Activated CD8-positive, alpha-beta memory T cell treated with anti-CD3 and anti-CD28 coated beads, Interleukin-2, amount 50 U/mL, for 24 hours (primary cell): ENCODE results near the gene AUTS2.
"Not testable (repeated sequence)": the region's sequence is repeated elsewhere in the genome, so short reads cannot be mapped to it uniquely, and the experiment has no call there.

Experiments used
- DNase-seq: peaks from one replicate; pipeline ENCODE4 v3.0.0-alpha.2; 2020; ENCODE audit errors: extremely low read depth

AUTS2 gene

DNA sequence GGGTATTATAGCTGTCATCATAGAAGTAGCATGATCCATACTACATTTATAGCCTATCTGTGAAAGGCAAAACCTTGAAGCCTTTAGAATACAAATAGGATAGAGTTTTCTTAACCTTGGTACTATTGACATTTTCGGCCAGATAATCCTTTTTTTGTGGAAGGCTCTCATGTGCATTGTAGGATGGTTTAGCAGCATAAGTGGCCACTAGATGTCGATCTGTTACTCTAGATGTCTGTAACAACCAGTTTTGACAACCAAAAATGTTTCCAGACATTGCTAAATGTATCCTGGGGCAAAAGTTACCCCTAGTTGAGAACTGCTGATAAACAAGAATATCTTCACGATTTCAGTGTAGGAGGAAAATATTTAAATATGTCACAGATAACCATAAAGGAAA lies 1214.2 kb downstream of the AUTS2 start:
- no peak for DNase-seq

DNA sequence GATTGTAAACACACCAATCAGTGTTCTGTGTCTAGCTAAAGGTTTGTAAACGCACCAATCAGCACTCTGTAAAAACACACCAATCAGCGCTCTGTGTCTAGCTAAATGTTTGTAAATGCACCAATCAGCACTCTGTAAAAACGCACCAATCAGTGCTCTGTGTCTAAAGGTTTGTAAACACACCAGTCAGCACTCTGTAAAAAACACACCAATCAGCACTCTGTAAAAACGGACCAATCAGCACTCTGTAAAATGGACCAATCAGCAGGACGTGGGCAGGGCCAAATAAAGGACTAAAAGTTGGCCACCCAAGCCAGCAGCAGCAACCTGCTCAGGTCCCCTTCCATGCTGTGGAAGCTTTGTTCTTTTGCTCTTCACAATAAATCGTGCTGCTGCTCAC lies 1224.2 kb downstream of the AUTS2 start:
- DNase-seq: not testable (repeated sequence)

DNA sequence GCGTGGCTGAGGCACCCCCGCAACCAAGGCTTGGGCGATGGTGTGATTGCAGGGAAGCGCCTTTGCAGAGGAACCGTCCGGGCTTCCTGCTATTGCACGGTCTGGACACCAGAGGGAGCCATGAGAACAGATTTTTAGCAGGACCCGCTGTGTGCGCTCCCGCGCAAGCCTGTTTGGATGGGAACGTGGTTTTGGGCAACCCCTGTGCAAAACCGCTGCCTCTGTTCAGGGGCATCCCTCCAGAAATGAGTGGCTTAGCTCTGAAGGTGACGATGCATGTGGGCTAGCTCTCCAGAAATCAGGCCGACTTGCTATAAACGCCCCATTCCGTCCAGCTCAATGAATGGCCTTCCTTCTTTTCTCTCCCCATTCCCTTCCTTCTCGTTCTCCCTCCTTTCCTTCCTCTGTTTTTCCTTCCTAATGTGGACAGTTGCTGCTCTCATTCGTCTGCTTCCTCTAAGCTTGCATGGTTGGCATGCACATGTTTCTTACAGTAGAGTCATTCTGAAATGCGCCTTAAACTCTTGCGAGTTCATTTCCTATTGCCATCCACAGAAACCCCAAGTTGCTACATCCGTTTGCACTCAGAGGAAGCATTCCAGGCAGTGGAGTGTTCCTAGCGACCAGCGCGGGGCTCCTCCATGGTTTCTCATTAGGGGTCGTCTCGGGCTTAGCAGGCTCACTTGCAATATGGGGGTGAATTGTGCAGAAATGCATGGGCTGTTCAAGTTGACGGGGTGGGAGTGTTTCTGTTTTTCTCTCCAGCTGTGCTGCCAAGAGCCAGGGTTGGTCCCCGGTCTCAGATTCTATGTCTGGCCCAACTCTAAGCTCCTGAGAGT lies 1231.2 kb downstream of the AUTS2 start:
- peak; percentile 19 for DNase-seq

DNA sequence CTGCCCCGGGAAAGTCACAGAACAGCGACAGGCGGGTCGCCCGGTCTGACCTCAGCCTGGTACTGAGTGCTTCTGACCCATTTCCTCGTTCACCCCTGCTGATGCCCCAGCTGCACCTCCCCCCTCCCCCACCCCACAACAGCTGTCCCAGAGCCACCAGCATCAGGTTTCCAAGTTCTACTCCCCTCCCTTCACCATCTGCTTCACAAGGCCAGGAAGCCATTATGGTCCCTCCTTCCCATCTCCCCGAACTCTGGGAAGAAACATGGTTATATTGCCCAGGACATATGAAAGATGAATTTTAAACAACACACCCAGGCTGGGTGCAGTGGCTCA lies 1231.8 kb downstream of the AUTS2 start:
- DNase-seq: no peak

DNA sequence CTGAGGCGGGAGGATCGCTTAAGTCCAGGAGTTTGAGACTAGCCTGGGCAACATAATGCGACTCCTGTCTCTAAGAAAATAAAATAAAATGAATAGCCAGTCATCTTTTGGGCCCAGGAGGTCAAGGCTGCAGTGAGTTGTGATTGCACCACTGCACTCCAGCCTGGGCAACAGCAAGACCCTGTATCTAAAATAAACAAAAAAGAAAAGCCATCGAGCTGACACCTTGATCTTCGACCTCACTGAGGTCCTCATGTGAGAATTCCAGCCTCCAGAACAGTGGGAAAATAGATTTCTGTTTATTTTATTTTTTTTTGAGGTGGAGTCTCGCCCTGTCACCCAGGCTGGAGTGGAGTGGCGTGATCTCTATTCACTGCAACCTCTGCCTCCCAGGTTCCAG lies 1232.2 kb downstream of the AUTS2 start:
- DNase-seq: no peak

DNA sequence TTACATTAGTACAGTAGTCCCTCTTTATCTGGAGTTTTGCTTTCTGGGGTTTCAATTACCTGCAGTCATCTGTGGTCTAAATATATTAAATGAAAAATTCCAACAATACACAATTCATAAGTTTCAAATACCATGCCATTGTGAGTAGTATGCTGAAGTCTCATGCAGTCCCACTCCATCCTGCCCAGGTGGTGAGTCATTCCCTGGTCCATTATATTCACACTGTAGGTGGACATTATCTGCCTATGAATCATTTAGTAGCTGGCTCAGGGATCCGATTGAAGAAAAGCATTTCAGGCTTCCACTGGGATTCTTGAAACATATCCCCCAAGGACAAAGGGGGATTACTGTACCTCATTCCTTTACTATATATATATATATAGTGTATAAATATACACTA lies 1235.5 kb downstream of the AUTS2 start:
- DNase-seq: no peak

DNA sequence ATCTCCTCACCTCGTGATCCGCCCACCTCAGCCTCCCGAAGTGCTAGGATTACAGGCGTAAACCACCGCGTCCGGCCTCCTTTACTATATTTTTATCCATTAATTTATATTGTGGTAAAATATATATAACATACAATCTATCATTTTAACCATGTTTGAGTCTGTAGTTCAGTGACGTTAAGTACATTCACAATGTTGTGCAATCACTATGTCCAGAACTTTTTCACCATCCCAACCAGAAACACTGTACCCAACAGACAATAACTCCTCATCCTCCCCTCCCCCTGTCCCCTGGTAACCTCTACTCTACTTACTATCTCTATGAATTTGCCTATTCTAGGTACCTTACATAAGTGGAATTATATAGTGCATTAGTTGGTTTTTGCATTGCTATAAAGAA lies 1236.1 kb downstream of the AUTS2 start:
- no peak for DNase-seq

DNA sequence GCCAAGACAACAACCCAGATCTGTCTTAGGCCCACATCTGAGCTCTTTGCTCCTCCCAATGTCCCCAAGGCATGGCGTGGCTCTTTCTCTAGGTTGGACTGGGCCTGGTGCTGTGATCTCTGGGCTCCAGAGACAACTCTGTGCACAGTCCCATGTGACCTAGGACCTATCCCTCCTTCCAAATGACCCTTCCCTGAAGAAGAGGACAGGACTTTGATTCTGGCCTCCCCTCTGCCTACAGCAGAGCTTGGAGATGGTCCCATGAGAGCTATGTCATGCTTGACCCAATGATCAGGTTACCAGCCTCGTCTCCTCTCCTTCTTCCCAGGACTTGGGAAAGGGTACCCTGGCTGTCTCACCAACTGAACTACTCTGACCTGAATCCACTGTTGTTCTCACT lies 1237.4 kb downstream of the AUTS2 start:
- DNase-seq: no peak

DNA sequence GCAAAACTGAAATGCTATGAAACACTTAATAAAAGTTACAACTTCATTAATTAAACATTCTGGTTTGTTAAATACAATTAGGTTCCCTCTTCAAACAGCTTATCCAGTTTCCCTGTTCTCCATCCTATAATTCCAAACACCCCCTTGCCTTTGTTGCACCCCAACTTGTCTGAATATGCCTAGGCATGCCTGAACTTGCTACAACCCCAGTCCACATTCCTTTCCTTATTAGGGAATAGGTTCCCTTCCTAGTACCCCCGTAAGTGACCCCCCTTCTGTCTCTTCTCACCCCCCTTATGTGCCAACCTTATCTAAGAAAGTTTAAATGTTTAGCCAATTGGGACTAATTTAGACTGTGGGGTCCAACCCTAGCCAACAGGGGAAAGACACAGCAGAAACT lies 1238.0 kb downstream of the AUTS2 start:
- DNase-seq: no peak

DNA sequence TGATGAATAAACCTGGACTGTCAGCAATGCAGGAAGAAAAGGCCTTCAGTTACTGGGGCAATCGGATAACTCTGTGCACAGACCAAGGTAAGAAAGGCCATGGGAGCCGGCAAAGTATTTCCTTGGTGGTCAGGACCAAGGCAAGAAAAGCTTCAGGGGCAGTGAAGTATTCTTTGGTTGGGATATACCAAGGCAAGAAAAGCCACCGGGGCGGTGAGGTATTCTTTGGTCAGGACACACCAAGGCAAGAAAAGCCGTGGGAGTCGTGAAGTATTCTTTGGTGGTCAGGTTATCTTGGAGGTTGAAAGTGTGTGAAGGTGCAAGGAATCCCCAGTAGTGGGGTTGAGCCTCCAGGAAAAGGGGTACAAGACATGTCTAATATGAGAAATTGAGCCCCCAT lies 1238.7 kb downstream of the AUTS2 start:
- DNase-seq: no peak

DNA sequence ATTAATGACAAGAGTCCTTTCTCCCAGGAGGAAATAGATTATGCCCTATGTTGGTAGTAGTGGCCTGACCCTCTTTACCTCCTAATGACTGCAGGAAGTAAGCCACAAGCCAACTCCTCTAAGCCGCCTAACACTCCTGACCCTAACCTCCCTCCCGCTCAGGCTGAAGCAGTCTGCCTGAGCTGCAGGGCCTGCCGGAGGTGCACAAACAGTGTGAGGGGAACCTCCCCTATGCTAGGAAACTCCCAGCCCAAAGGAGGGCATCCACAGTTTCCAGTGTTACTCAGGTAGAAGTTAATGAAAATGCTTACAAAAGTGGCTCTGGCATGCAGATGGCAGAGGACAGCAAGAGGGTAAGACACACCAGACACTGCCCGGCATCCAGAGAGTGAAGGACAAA lies 1239.3 kb downstream of the AUTS2 start:
- no peak for DNase-seq

DNA sequence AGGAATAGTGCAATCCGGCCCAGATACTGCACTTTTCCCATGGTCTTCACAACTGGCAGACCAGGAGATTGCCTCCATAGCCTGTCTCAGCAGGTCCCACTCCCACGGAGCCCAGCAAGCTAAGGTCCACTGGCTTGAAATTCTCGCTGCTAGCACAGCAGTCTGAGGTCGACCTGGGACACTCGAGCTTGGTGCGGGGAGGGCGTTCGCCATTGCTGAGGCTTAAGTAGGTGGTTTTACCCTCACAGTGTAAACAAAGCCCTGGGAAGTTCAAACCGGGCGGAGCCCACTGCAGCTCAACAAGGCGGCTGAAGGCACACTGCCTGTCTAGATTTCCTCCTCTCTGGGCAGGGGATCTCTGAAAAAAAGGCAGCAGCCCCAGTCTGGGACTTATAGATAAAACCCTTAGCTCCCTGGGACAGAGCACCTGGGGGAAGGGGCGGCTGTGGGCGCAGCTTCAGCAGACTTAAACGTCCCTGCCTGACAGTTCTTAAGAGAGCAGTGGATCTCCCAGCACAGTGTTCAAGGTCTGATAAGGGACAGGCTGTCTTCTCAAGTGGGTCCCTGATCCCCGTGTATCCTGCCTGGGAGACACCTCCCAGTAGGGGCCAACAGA lies 1240.1 kb downstream of the AUTS2 start:
- DNase-seq: no peak
